HepG2 (cell line): ENCODE measurements around the gene NVL. TPM values are rescaled to one million over a fixed set of nuclear protein-coding genes. Genes with fewer than 3 reads are reported as not detected.

Experiments used
- CHD2 ChIP-seq: IDR thresholded peaks from 2 replicates; pipeline ENCODE4 v1.6.1; 2011; ENCODE audit warnings: low read depth, low read length, improper control_type of control experiment
- MIXL1 ChIP-seq: IDR thresholded peaks from 2 replicates; pipeline ENCODE4 v1.6.1; 2016
- SP4 ChIP-seq: sonication (generic); formaldehyde crosslinking; IDR thresholded peaks from 2 replicates; pipeline ENCODE4 v1.8.1; 2023; ENCODE audit warnings: mild to moderate bottlenecking, missing genetic modification reagents
- ZNF142 ChIP-seq: sonication (generic); formaldehyde crosslinking; IDR thresholded peaks from 2 replicates; pipeline ENCODE4 v1.4.0; 2020; ENCODE audit warnings: missing genetic modification reagents
- ZNF335 ChIP-seq: sonication (generic); formaldehyde crosslinking; IDR thresholded peaks from 2 replicates; pipeline ENCODE4 v1.4.0; 2020; ENCODE audit warnings: missing genetic modification reagents
- ZNF672 ChIP-seq: sonication (generic); formaldehyde crosslinking; IDR thresholded peaks from 2 replicates; pipeline ENCODE4 v1.8.1; 2022; ENCODE audit warnings: missing genetic modification reagents
- ZNF816 ChIP-seq: sonication (generic); formaldehyde crosslinking; IDR thresholded peaks from 2 replicates; pipeline ENCODE4 v1.8.0; 2022; ENCODE audit warnings: missing genetic modification reagents, mild to moderate bottlenecking, borderline replicate concordance
- polyA plus RNA-seq, 8 experiments: library from polyadenylated mRNA; depleted of rRNA in 3 of 8; stranded (reverse) in 7 of 8; unstranded in 1 of 8; fragments of >200 nt; fragmentation: Illumina TruSeq in 4 of 8; extraction: Trizol in 4 of 8; gene quantifications; 2 replicates each; pipeline versions ENCODE4 v1.2.1 to v1.2.3, GENCODE V29; 2011 to 2016; ENCODE audit warnings: low read depth in 4 of 8, missing spikeins in 1 of 8, mixed read lengths in 1 of 8; ENCODE audit not compliant: insufficient read depth in 1 of 8
- total RNA-seq, 5 experiments: library from RNA; depleted of rRNA; stranded (reverse); fragments of >200 nt; fragmentation: Illumina TruSeq; extraction: Trizol; gene quantifications; 2 replicates each; pipeline ENCODE4 v1.2.3, GENCODE V29; 2016; ENCODE audit warnings: low read depth in 1 of 5
- TF ChIP-seq, protein P1 (sequence below): sonication (generic); formaldehyde crosslinking; IDR thresholded peaks from 2 replicates; pipeline ENCODE4 v1.9.0; 2021; ENCODE audit warnings: missing genetic modification reagents, borderline replicate concordance

The NVL gene
- total and polyA plus RNA-seq, 2 of the 13 experiments (the other 11 are each of a cell fraction or from before 2014, with no cell fraction given): 8.3 to 21.0 TPM

DNA sequence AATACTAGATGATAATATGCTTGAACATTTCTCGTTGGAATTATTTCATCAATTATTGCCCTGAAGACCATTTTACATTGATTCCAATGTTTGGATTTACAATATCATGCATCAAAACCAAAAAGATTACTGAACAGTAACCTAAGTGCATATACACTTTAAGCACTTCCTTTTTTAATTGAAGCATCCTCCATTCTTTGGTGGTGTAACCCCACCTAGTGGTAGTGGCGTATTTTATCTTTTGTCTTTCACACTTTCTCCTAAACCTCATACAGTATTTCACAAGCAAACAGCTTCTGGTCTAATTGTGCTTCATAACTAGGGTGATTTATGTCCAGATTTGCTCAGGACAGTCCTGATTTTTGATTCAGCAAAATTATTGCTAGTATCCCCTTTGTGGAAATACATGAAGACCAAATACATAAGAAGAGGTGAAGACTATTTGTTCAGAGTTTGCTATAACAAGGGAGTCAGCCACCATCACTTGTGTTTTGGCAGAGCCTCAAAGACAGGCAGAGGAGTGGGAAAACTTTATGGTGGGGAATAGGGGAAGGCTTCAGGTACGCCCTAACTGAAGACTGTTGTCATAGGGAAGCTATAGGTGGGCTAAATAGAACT is 3.4 kb upstream of the NVL start (continued):
- TF ChIP-seq, protein P1, sequence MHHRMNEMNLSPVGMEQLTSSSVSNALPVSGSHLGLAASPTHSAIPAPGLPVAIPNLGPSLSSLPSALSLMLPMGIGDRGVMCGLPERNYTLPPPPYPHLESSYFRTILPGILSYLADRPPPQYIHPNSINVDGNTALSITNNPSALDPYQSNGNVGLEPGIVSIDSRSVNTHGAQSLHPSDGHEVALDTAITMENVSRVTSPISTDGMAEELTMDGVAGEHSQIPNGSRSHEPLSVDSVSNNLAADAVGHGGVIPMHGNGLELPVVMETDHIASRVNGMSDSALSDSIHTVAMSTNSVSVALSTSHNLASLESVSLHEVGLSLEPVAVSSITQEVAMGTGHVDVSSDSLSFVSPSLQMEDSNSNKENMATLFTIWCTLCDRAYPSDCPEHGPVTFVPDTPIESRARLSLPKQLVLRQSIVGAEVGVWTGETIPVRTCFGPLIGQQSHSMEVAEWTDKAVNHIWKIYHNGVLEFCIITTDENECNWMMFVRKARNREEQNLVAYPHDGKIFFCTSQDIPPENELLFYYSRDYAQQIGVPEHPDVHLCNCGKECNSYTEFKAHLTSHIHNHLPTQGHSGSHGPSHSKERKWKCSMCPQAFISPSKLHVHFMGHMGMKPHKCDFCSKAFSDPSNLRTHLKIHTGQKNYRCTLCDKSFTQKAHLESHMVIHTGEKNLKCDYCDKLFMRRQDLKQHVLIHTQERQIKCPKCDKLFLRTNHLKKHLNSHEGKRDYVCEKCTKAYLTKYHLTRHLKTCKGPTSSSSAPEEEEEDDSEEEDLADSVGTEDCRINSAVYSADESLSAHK (CRISPR knock-in tag): no peak
- TF ChIP-seq ZNF335 (0 out of 2 replicates have a peak, but pooled peaks have one; percentile 65), SP4 (CRISPR knock-in tag) (no peak), ZNF816 (no peak), CHD2 (no peak), ZNF142 (CRISPR knock-in tag) (no peak), MIXL1 (CRISPR knock-in tag) (peak; percentile 91), ZNF672 (CRISPR knock-in tag) (no peak)
- TF ChIP-seq, all 625 proteins: peak for 10
